ENCODE results near the gene THAP9.

Gene THAP9

GRCh38 chr4:82947498-82947897 lies 47.0 kb downstream of the THAP9 start:
- no peak overlapping the region for H4K8ac ChIP-seq (ENCODE audit: low read depth, low read length)
- no peaks in the 10 kb centered on the region for H3K9me3 ChIP-seq (ENCODE audit: insufficient read depth, low read depth, low read length)
- no peaks in the 10 kb centered on the region for H3K79me1 ChIP-seq (ENCODE audit: low read length)
- no peak overlapping the region for H3K9ac ChIP-seq (ENCODE audit: low read length)
- H3K4me3 ChIP-seq (ENCODE audit: low read depth, low read length), result no peak overlapping the region
- H3K4me1 ChIP-seq (ENCODE audit: control insufficient read depth in 1 of 2, insufficient read depth in 2 of 2, low read length in 2 of 2), result no peaks in the 10 kb centered on the region
- H2AFZ ChIP-seq (ENCODE audit: insufficient read depth, low read length, poor library complexity), result no peak overlapping the region
- H3K4ac ChIP-seq (ENCODE audit: low read depth, low read length), result no peak overlapping the region
- H2BK12ac ChIP-seq (ENCODE audit: low read length), result no peak overlapping the region
- H4K91ac ChIP-seq (ENCODE audit: low read depth, low read length), result no peak overlapping the region
- no peak overlapping the region for H2AK5ac ChIP-seq (ENCODE audit: low read length)
- no peaks in the 10 kb centered on the region for H3K79me2 ChIP-seq (ENCODE audit: control insufficient read depth, insufficient read depth, low read length, poor library complexity)
- no peak overlapping the region for H3K27ac ChIP-seq (ENCODE audit: low read depth, low read length)
- no peak overlapping the region for H2BK120ac ChIP-seq (ENCODE audit: insufficient read depth, low read length, poor library complexity)
- peaks cover 0 to under 1% of the 10 kb centered on the region in 2 experiments for H3K36me3 ChIP-seq (ENCODE audit: control insufficient read depth in 1 of 2, insufficient read depth in 2 of 2, low read length in 2 of 2)
- H4K12ac ChIP-seq (ENCODE audit: low read depth, low read length), result no peak overlapping the region
- no peak overlapping the region for H3K18ac ChIP-seq (ENCODE audit: low read length)
- no peak overlapping the region for H3K4me2 ChIP-seq (ENCODE audit: low read length)
- DNase-seq, result no peak
- no peak overlapping the region for H3K23ac ChIP-seq (ENCODE audit: low read length)
- no peak overlapping the region for H2BK5ac ChIP-seq (ENCODE audit: low read depth, low read length, poor library complexity)
- H3K14ac ChIP-seq (ENCODE audit: low read length), result no peak overlapping the region
- no peaks in the 10 kb centered on the region for H3K27me3 ChIP-seq (ENCODE audit: insufficient read depth, low read length)

DNA sequence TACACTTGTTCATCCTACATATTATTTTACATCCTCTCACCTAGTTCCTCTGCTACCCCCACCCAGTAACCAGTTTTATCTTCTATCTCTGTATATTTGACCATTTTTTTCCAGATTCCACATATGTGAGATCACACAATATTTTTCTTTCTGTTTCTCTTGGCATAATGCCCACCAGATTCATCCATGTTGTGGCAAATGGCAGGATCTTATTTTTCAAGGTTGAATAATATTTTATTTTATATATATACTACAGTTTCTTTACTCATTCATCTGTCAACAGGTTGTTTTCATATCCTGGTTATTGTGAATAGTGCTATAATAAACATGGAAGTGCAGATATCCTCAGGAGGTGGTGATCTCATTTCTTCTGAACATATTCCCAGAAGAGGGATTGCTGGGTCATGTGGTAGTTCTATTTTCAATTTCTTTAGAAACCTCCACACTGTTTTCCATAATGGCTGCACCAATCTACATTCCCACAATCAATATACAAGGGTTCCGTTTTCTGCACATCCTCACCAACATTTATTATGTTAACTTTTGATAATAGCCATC lies 48.2 kb downstream of the THAP9 start:
- Histone ChIP-seq H3K23ac (ENCODE audit: low read length) (no peak overlapping the region), H3K4ac (ENCODE audit: low read depth, low read length) (no peak overlapping the region), H2BK120ac (ENCODE audit: insufficient read depth, low read length, poor library complexity) (no peak overlapping the region), H3K27me3 (ENCODE audit: insufficient read depth, low read length) (no peaks in the 10 kb centered on the region), H3K9ac (ENCODE audit: low read length) (no peak overlapping the region), H3K9me3 (ENCODE audit: insufficient read depth, low read depth, low read length) (no peaks in the 10 kb centered on the region), H3K79me1 (ENCODE audit: low read length) (no peaks in the 10 kb centered on the region), H3K14ac (ENCODE audit: low read length) (no peak overlapping the region), H3K27ac (ENCODE audit: low read depth, low read length) (no peak overlapping the region), H3K36me3 (ENCODE audit: control insufficient read depth in 1 of 2, insufficient read depth in 2 of 2, low read length in 2 of 2) (no peaks in the 10 kb centered on the region), H3K18ac (ENCODE audit: low read length) (no peak overlapping the region), H2AFZ (ENCODE audit: insufficient read depth, low read length, poor library complexity) (no peak overlapping the region), H3K79me2 (ENCODE audit: control insufficient read depth, insufficient read depth, low read length, poor library complexity) (no peaks in the 10 kb centered on the region), H4K12ac (ENCODE audit: low read depth, low read length) (no peak overlapping the region), H3K4me1 (ENCODE audit: control insufficient read depth in 1 of 2, insufficient read depth in 2 of 2, low read length in 2 of 2) (no peaks in the 10 kb centered on the region), H4K91ac (ENCODE audit: low read depth, low read length) (no peak overlapping the region), H2AK5ac (ENCODE audit: low read length) (no peak overlapping the region), H3K4me3 (ENCODE audit: low read depth, low read length) (no peak overlapping the region), H2BK12ac (ENCODE audit: low read length) (no peak overlapping the region), H2BK5ac (ENCODE audit: low read depth, low read length, poor library complexity) (no peak overlapping the region), H4K8ac (ENCODE audit: low read depth, low read length) (no peak overlapping the region), H3K4me2 (ENCODE audit: low read length) (no peak overlapping the region)
- no CpG with 5 or more reads among the region's 1 CpG for WGBS (ENCODE audit: extremely low coverage, insufficient coverage, insufficient read length)
- no peak for DNase-seq

DNA sequence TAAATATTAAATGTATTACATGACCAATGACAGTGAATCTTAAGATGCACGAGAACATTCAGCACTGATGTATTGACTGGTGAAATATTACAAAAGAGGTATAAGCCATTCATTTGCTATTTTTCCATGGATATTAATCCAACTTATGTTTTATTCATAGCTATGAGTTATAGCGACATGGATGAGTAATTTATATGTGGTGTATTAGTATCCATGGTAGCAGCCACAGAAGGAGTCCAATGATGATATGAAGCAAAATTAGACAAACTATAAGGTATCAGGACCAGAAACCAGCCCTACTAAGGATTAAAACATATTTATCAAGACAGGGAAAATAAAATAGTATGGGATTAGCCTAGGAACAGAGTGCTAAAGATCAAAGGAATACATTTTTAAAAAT lies 50.7 kb downstream of the THAP9 start:
- Histone ChIP-seq H4K91ac (ENCODE audit: low read depth, low read length) (no peak overlapping the region), H2BK120ac (ENCODE audit: insufficient read depth, low read length, poor library complexity) (no peak overlapping the region), H2BK5ac (ENCODE audit: low read depth, low read length, poor library complexity) (no peak overlapping the region), H3K4ac (ENCODE audit: low read depth, low read length) (no peak overlapping the region), H3K14ac (ENCODE audit: low read length) (no peak overlapping the region), H3K9me3 (ENCODE audit: insufficient read depth, low read depth, low read length) (no peaks in the 10 kb centered on the region), H3K36me3 (ENCODE audit: control insufficient read depth in 1 of 2, insufficient read depth in 2 of 2, low read length in 2 of 2) (no peaks in the 10 kb centered on the region), H3K4me2 (ENCODE audit: low read length) (no peak overlapping the region), H3K27ac (ENCODE audit: low read depth, low read length) (no peak overlapping the region), H3K23ac (ENCODE audit: low read length) (no peak overlapping the region), H4K12ac (ENCODE audit: low read depth, low read length) (no peak overlapping the region), H3K79me2 (ENCODE audit: control insufficient read depth, insufficient read depth, low read length, poor library complexity) (no peaks in the 10 kb centered on the region), H3K27me3 (ENCODE audit: insufficient read depth, low read length) (no peaks in the 10 kb centered on the region), H3K4me1 (ENCODE audit: control insufficient read depth in 1 of 2, insufficient read depth in 2 of 2, low read length in 2 of 2) (no peaks in the 10 kb centered on the region), H3K9ac (ENCODE audit: low read length) (no peak overlapping the region), H2BK12ac (ENCODE audit: low read length) (no peak overlapping the region), H2AK5ac (ENCODE audit: low read length) (no peak overlapping the region), H3K18ac (ENCODE audit: low read length) (no peak overlapping the region), H2AFZ (ENCODE audit: insufficient read depth, low read length, poor library complexity) (no peak overlapping the region), H4K8ac (ENCODE audit: low read depth, low read length) (no peak overlapping the region), H3K79me1 (ENCODE audit: low read length) (no peaks in the 10 kb centered on the region), H3K4me3 (ENCODE audit: low read depth, low read length) (no peak overlapping the region)
- DNase-seq, result no peak
- WGBS (ENCODE audit: extremely low coverage, insufficient coverage, insufficient read length), result no CpG with 5 or more reads among the region's 2 CpGs

GRCh38 chr4:82954212-82954611 lies 53.7 kb downstream of the THAP9 start:
- Histone ChIP-seq H3K18ac (ENCODE audit: low read length) (no peak overlapping the region), H3K4me1 (ENCODE audit: control insufficient read depth in 1 of 2, insufficient read depth in 2 of 2, low read length in 2 of 2) (no peaks in the 10 kb centered on the region), H2AFZ (ENCODE audit: insufficient read depth, low read length, poor library complexity) (no peak overlapping the region), H3K27me3 (ENCODE audit: insufficient read depth, low read length) (no peaks in the 10 kb centered on the region), H2BK5ac (ENCODE audit: low read depth, low read length, poor library complexity) (no peak overlapping the region), H4K8ac (ENCODE audit: low read depth, low read length) (no peak overlapping the region), H3K4ac (ENCODE audit: low read depth, low read length) (no peak overlapping the region), H2BK12ac (ENCODE audit: low read length) (no peak overlapping the region), H3K4me3 (ENCODE audit: low read depth, low read length) (no peak overlapping the region), H3K9ac (ENCODE audit: low read length) (no peak overlapping the region), H3K23ac (ENCODE audit: low read length) (no peak overlapping the region), H3K14ac (ENCODE audit: low read length) (no peak overlapping the region), H3K4me2 (ENCODE audit: low read length) (no peak overlapping the region), H3K36me3 (ENCODE audit: control insufficient read depth in 1 of 2, insufficient read depth in 2 of 2, low read length in 2 of 2) (no peaks in the 10 kb centered on the region), H4K91ac (ENCODE audit: low read depth, low read length) (no peak overlapping the region), H3K79me2 (ENCODE audit: control insufficient read depth, insufficient read depth, low read length, poor library complexity) (no peaks in the 10 kb centered on the region), H4K12ac (ENCODE audit: low read depth, low read length) (no peak overlapping the region), H2AK5ac (ENCODE audit: low read length) (no peak overlapping the region), H3K79me1 (ENCODE audit: low read length) (no peaks in the 10 kb centered on the region), H3K9me3 (ENCODE audit: insufficient read depth, low read depth, low read length) (no peaks in the 10 kb centered on the region), H3K27ac (ENCODE audit: low read depth, low read length) (no peak overlapping the region), H2BK120ac (ENCODE audit: insufficient read depth, low read length, poor library complexity) (no peak overlapping the region)
- WGBS (ENCODE audit: extremely low coverage, insufficient coverage, insufficient read length), result no CpG with 5 or more reads among the region's 4 CpGs
- DNase-seq, result no peak
